Measurements from ENCODE around the gene CCDC71. TPM values are rescaled to one million over a fixed set of nuclear protein-coding genes. Genes with fewer than 3 reads are reported as not detected.
A peak's percentile ranks its signal among the peaks of the same experiment; 100 is the strongest.

The CCDC71 gene
- total and polyA plus RNA-seq, 2 donors (not counting 1 experiment from before 2014, with no cell fraction given): 15.6 to 30.0 TPM

- Histone ChIP-seq H3K9me3 (ENCODE audit: control extremely low read depth in 1 of 3, control insufficient read depth in 2 of 3, insufficient read depth in 1 of 3, low read length in 2 of 3) (peaks cover 0 to 12% (median 4%) of the 10 kb centered on the region in 3 donors), H3K9ac (ENCODE audit: low read length) (peak overlapping the region; percentile 91), H3K4me2 (replicated peaks; ENCODE audit: low read depth, low read length, poor library complexity, severe bottlenecking) (peak overlapping the region; percentile 98), H3K27me3 (replicated peaks in 1 of 4; ENCODE audit: control extremely low read depth in 1 of 4, control insufficient read depth in 3 of 4, insufficient read depth in 4 of 4, low read length in 3 of 4) (peaks cover 0 to 7% (median 1%) of the 10 kb centered on the region in 4 experiments), H3K36me3 (replicated peaks in 1 of 2; ENCODE audit: control extremely low read depth in 1 of 2, control insufficient read depth in 1 of 2, extremely low read depth in 1 of 2, insufficient read depth in 2 of 2, low read length in 1 of 2) (peaks cover 3 to 22% of the 10 kb centered on the region in 2 experiments), H3K79me2 (ENCODE audit: control insufficient read depth, insufficient read depth, low read length) (peaks cover 25% of the 10 kb centered on the region), H2AFZ (ENCODE audit: insufficient read depth, low read depth, low read length, poor library complexity, severe bottlenecking) (peak overlapping the region; percentile 91), H3K4me1 (ENCODE audit: control insufficient read depth in 2 of 2, insufficient read depth in 2 of 2, low read length in 2 of 2) (peaks cover 19 to 24% of the 10 kb centered on the region in 2 donors), H3K27ac (ENCODE audit: low read length in 2 of 2) (peak overlapping the region in 1 of 2 donors; percentile 71), H3K4me3 (ENCODE audit: control extremely low read depth in 1 of 5, extremely low read depth in 1 of 5, insufficient read depth in 1 of 5, low read depth in 2 of 5, low read length in 4 of 5) (peak overlapping the region; percentile 55 to 97 (median 82)), H4K20me1 (ENCODE audit: control insufficient read depth, insufficient read depth, low read length, poor library complexity, severe bottlenecking) (peaks cover 10% of the 10 kb centered on the region)
- no peak for ATAC-seq (ENCODE audit: low read depth)
- no peak for DNase-seq
- 46% methylated on average over 5 of the region's 6 CpGs for WGBS (ENCODE audit: insufficient coverage)
- TF ChIP-seq, protein P1, sequence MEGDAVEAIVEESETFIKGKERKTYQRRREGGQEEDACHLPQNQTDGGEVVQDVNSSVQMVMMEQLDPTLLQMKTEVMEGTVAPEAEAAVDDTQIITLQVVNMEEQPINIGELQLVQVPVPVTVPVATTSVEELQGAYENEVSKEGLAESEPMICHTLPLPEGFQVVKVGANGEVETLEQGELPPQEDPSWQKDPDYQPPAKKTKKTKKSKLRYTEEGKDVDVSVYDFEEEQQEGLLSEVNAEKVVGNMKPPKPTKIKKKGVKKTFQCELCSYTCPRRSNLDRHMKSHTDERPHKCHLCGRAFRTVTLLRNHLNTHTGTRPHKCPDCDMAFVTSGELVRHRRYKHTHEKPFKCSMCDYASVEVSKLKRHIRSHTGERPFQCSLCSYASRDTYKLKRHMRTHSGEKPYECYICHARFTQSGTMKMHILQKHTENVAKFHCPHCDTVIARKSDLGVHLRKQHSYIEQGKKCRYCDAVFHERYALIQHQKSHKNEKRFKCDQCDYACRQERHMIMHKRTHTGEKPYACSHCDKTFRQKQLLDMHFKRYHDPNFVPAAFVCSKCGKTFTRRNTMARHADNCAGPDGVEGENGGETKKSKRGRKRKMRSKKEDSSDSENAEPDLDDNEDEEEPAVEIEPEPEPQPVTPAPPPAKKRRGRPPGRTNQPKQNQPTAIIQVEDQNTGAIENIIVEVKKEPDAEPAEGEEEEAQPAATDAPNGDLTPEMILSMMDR (IDR thresholded peaks at IDR 0.05): no peak
- TF ChIP-seq EZH2 (IDR thresholded peaks at IDR 0.05; ENCODE audit: borderline replicate concordance, insufficient read depth, low read depth, low read length, poor library complexity, severe bottlenecking): no peak
- intact Hi-C loops (cut with micrococcal nuclease): no loop called here
- ChIA-PET POLR2A (interaction anchor here (0.5 to 2.2 kb wide), 3 partner anchors 28 to 71 kb away, joined by 4 to 6 read pairs (median 5); partner anchors contain the start of genes QRICH1 and USP19), CTCF (interaction anchor here (0.9 to 1.5 kb wide), 5 partner anchors 8 to 264 kb away, joined by 3 to 7 read pairs (median 3); partner anchors contain the start of gene NICN1)
- Mint-ChIP-seq H3K4me3 (peak overlapping the region; percentile 87), H3K27me3 (peaks cover 7% of the 10 kb centered on the region), H3K9me3 (ENCODE audit: insufficient read depth) (no peaks in the 10 kb centered on the region), H3K4me1 (peaks cover 24% of the 10 kb centered on the region), H3K27ac (peak overlapping the region; percentile 86)
These were observed 979 bp downstream of the CCDC71 start for GRCh38 chr3:49164983-49165720.

- H2AFZ ChIP-seq (ENCODE audit: insufficient read depth, low read depth, low read length, poor library complexity, severe bottlenecking): no peak overlapping the region
- POLR2A ChIA-PET: no interaction called here
- H3K9ac ChIP-seq (ENCODE audit: low read length): no peak overlapping the region
- 99% methylated on average over 7 of the region's 8 CpGs for WGBS (ENCODE audit: insufficient coverage)
- peaks cover 0 to 12% (median 4%) of the 10 kb centered on the region in 3 donors for H3K9me3 ChIP-seq (ENCODE audit: control extremely low read depth in 1 of 3, control insufficient read depth in 2 of 3, insufficient read depth in 1 of 3, low read length in 2 of 3)
- no peak for TF ChIP-seq EZH2 (IDR thresholded peaks at IDR 0.05; ENCODE audit: borderline replicate concordance, insufficient read depth, low read depth, low read length, poor library complexity, severe bottlenecking)
- TF ChIP-seq, protein P1 (IDR thresholded peaks at IDR 0.05): no peak
- CTCF ChIA-PET: no interaction called here
- Mint-ChIP-seq H3K4me1 (peaks cover 21% of the 10 kb centered on the region), H3K9me3 (ENCODE audit: insufficient read depth) (no peaks in the 10 kb centered on the region), H3K27me3 (peaks cover under 1% of the 10 kb centered on the region), H3K27ac (no peak overlapping the region), H3K4me3 (peak overlapping the region; percentile 48)
- peaks cover 10% of the 10 kb centered on the region for H4K20me1 ChIP-seq (ENCODE audit: control insufficient read depth, insufficient read depth, low read length, poor library complexity, severe bottlenecking)
- H3K4me1 ChIP-seq (ENCODE audit: control insufficient read depth in 2 of 2, insufficient read depth in 2 of 2, low read length in 2 of 2): peaks cover 19 to 24% of the 10 kb centered on the region in 2 donors
- peaks cover 0 to 7% (median 1%) of the 10 kb centered on the region in 4 experiments for H3K27me3 ChIP-seq (replicated peaks in 1 of 4; ENCODE audit: control extremely low read depth in 1 of 4, control insufficient read depth in 3 of 4, insufficient read depth in 4 of 4, low read length in 3 of 4)
- ATAC-seq (ENCODE audit: low read depth) (no peak), DNase-seq (no peak)
- H3K36me3 ChIP-seq (replicated peaks in 1 of 2; ENCODE audit: control extremely low read depth in 1 of 2, control insufficient read depth in 1 of 2, extremely low read depth in 1 of 2, insufficient read depth in 2 of 2, low read length in 1 of 2): peaks cover 3 to 22% of the 10 kb centered on the region in 2 experiments
- H3K4me3 ChIP-seq (ENCODE audit: control extremely low read depth in 1 of 5, extremely low read depth in 1 of 5, insufficient read depth in 1 of 5, low read depth in 2 of 5, low read length in 4 of 5): no peak overlapping the region
- H3K27ac ChIP-seq (ENCODE audit: low read length in 2 of 2): no peak overlapping the region
- no peak overlapping the region for H3K4me2 ChIP-seq (replicated peaks; ENCODE audit: low read depth, low read length, poor library complexity, severe bottlenecking)
- peaks cover 25% of the 10 kb centered on the region for H3K79me2 ChIP-seq (ENCODE audit: control insufficient read depth, insufficient read depth, low read length)
- intact Hi-C loops (cut with micrococcal nuclease): no loop called here
These were observed 2.5 kb downstream of the CCDC71 start for GRCh38 chr3:49163609-49164008.

All from B cell (primary cell).